ENCODE data around the gene ADAMTS15.

Gene ADAMTS15

GRCh38 chr11:130523166-130523565 is 74.7 kb downstream of the ADAMTS15 start:
- Histone ChIP-seq H3K4me3 (ENCODE audit: low read length) (no peak overlapping the region), H3K4me1 (ENCODE audit: control insufficient read depth, low read depth, low read length) (peaks cover 18% of the 10 kb centered on the region), H3K27me3 (ENCODE audit: control insufficient read depth, insufficient read depth, low read length) (no peaks in the 10 kb centered on the region), H3K9me3 (ENCODE audit: control insufficient read depth, low read depth, low read length) (no peaks in the 10 kb centered on the region), H3K36me3 (ENCODE audit: control insufficient read depth, low read depth, low read length) (no peaks in the 10 kb centered on the region), H3K9ac (ENCODE audit: low read length) (no peak overlapping the region), H3K27ac (ENCODE audit: low read length) (no peak overlapping the region)

GRCh38 chr11:130523609-130524008 is 75.2 kb downstream of the ADAMTS15 start:
- no peak overlapping the region for H3K9ac ChIP-seq (ENCODE audit: low read length)
- H3K9me3 ChIP-seq (ENCODE audit: control insufficient read depth, low read depth, low read length), result no peaks in the 10 kb centered on the region
- no peaks in the 10 kb centered on the region for H3K27me3 ChIP-seq (ENCODE audit: control insufficient read depth, insufficient read depth, low read length)
- H3K36me3 ChIP-seq (ENCODE audit: control insufficient read depth, low read depth, low read length), result no peaks in the 10 kb centered on the region
- no peak overlapping the region for H3K4me3 ChIP-seq (ENCODE audit: low read length)
- peaks cover 18% of the 10 kb centered on the region for H3K4me1 ChIP-seq (ENCODE audit: control insufficient read depth, low read depth, low read length)
- H3K27ac ChIP-seq (ENCODE audit: low read length), result no peak overlapping the region

GRCh38 chr11:130524132-130524790 is 75.8 kb downstream of the ADAMTS15 start:
- no peaks in the 10 kb centered on the region for H3K9me3 ChIP-seq (ENCODE audit: control insufficient read depth, low read depth, low read length)
- H3K27ac ChIP-seq (ENCODE audit: low read length), result no peak overlapping the region
- no peaks in the 10 kb centered on the region for H3K36me3 ChIP-seq (ENCODE audit: control insufficient read depth, low read depth, low read length)
- H3K9ac ChIP-seq (ENCODE audit: low read length), result no peak overlapping the region
- no peaks in the 10 kb centered on the region for H3K27me3 ChIP-seq (ENCODE audit: control insufficient read depth, insufficient read depth, low read length)
- no peak overlapping the region for H3K4me3 ChIP-seq (ENCODE audit: low read length)
- H3K4me1 ChIP-seq (ENCODE audit: control insufficient read depth, low read depth, low read length), result peaks cover 18% of the 10 kb centered on the region

GRCh38 chr11:130525307-130525706 is 76.9 kb downstream of the ADAMTS15 start:
- H3K27ac ChIP-seq (ENCODE audit: low read length), result no peak overlapping the region
- H3K4me3 ChIP-seq (ENCODE audit: low read length), result no peak overlapping the region
- H3K36me3 ChIP-seq (ENCODE audit: control insufficient read depth, low read depth, low read length), result no peaks in the 10 kb centered on the region
- H3K4me1 ChIP-seq (ENCODE audit: control insufficient read depth, low read depth, low read length), result peaks cover 18% of the 10 kb centered on the region
- no peak overlapping the region for H3K9ac ChIP-seq (ENCODE audit: low read length)
- no peaks in the 10 kb centered on the region for H3K9me3 ChIP-seq (ENCODE audit: control insufficient read depth, low read depth, low read length)
- H3K27me3 ChIP-seq (ENCODE audit: control insufficient read depth, insufficient read depth, low read length), result no peaks in the 10 kb centered on the region
